ENCODE data around the gene PIK3IP1.
A peak's percentile ranks its signal among the peaks of the same experiment; 100 is the strongest.

PIK3IP1 gene

DNA sequence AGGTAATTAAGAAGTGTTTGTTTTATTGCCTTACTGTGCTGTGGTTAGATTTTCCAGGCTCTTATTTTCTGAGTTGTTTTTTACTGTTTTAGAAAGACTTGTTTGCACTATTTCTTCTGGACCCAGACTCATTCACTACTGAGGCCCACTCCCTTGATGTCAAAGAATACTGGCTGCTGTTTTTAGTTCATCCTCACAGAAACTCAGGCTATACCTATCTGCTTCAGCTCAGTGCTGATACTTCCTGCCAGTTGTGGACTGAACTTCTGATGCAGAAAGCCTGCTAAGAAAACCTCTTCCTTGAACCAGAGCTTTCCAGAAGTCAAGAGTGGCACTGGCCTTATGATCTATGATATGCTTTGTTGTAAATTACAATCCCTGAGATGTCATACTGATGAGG is 15.9 kb upstream of the PIK3IP1 start:
- no peak for DNase-seq (ENCODE audit: low spot score)

DNA sequence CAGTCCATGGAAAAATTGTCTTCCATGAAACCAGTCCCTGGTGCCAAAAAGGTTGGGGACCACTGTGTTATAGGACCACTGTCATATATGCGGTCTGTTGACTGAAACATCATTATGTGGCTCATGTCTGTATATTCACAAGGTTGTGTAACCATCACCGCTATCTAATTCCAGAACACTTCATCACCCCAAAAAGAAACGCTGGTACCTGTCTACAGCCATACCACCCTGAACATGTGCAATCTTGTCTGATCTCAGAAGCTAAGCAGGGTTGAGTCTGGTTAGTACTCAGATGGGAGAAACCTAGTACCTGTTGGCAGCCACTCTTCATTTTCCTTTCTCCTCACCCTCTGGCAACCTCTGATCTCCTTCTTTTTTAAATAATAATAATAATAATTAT is 12.9 kb upstream of the PIK3IP1 start:
- no peak for DNase-seq (ENCODE audit: low spot score)

DNA sequence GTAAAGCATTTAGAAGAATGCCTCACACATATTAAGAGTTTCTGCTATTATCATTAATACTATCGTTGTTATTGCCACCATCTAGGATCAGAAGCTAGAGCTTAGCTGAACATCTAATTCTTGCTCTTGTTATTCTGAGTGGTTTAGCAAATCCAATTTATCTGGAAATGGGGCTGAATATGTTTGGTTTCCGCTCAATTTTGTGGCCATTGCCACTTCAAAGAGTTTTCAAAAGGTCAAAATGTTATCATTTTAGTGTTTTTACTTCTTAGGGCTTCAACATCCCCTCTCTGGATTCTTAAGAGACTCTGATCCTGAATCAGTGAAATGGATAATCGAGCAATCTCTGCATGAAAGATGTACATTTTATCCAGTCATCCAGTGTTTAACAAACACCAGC is 10.2 kb upstream of the PIK3IP1 start:
- DNase-seq (ENCODE audit: low spot score), result no peak

DNA sequence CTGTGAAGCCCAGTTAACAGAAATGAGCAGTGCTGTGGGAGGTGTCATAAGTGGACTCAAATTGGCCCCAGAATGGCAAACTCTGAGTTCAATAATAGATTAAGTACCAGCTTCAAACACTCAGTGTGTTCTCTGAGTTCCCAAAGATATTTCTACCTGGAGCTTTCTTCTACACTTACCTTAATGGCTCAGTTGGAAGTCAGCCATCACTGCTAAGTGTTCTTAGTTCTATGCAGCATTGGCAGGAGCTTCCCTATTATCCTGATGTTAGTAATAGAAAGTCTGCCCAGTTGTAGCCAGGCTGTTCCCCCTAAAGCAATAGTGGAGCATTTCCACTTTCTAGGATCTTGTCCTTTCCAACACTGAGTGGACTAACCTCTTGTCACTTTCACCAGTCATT is 9.7 kb upstream of the PIK3IP1 start:
- DNase-seq (ENCODE audit: low spot score), result no peak

DNA sequence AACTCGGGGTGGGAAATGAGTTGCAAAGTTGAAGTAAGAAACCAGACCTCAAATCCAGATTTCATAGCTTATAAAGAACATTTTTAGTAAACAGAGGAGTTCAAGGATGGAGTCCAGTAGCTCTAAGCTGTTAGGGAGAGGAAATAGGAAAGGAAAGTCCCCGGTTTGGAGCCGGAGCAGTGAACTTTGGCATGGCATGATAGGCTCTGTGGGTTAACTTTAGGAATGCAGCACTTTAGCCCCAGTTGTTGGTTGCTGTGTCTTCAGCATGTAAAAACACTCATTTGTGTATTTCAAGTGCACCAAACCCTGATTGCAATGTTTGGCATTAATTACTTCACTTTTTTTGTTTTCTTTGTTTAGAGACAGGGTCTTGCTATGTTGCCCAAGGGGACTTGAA is 8.6 kb upstream of the PIK3IP1 start:
- no peak for DNase-seq (ENCODE audit: low spot score)

DNA sequence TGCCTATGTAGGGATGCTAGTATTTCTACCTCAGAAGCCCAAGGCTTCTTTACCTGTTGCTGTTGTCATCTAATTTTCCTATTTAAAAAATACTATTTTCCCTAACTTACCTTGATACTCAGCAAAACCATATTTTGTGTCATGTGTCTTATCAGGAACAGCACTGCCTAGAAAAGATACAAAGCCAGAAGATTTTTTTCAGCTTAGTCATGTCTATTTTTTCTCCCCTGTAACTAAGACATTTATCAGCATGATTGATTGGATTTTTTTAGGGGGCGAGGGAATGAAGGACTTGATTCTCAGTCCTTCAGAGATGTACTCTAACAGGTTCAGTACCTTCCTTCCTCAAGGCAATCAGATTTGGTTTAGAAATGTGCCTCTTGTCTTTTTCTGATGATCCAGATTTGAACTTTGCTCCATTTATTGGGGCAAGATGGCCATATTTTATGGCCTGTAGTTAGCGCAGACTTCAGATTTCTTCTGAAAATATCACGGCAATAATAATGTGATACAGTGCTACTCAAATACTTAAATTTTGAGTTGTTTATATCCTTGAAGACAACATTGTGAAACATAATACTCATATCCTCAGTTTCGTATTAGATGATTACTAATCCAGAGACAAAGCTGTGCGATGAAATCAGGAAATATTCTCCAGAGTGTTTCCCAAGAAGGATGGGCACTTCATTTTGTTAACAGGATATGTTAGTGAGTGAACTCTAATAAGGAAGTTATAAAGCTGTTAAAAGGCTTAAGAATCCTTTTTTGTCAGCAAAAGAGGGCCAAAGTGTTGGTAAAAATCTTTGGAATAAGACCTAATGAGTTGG is 3.8 kb upstream of the PIK3IP1 start:
- DNase-seq (ENCODE audit: low spot score), result peak; percentile 60

DNA sequence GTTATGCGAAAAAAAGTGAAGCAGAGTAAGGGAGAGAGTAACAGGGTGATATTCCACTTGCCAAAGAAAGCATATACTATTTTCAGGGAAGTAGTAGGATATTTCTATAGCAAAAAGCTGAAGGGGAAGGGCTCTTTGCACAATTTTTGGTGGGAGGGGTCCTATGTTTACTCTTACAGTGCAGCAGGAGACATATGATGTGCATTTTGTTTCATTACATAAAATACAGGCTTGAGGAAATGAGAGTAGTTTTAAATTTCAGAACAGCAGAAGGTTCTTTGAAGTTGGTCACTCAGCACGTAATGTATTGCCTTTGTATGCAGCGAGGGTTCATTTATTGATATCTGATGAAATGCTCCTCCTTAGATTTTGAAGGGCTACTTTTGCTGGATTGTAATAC is 3.1 kb upstream of the PIK3IP1 start:
- DNase-seq (ENCODE audit: low spot score), result no peak

DNA sequence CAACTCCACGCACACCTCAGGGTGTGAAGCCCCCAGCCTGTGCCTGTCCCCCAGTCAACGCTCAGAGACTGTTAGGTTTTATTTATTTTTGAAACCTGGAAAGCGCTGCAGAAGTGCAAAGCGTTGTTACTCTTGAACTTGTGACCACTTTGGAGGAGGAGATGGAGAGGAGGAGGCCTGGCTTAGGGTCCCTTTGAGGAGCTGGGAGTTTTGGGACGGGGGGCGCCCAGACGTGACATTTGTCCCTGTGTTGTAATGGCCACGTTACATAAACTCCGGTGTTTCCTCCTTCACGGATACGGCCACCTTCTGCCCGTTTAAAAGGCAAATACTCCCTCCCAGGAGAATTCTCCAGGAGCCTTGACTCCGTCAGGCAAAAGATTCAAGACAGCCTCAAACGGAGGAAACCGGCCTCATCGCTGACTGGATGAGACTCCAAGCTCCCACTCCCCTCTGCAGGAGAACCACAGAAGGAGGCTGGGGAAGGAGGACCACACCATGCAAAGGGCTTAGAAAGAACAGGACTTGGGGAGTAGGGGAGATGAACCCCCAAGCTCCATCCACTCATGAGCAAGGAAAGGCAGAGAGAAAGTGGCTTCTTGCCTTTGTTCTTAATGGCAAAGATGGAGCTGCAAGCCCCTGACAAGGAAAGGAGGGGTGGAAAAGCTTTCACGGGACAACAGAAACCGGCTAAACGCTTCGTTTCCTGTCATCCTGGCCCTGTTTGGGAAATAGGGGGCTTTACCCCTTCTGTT is 630 bp downstream of the PIK3IP1 start:
- DNase-seq (ENCODE audit: low spot score), result peak; percentile 36

DNA sequence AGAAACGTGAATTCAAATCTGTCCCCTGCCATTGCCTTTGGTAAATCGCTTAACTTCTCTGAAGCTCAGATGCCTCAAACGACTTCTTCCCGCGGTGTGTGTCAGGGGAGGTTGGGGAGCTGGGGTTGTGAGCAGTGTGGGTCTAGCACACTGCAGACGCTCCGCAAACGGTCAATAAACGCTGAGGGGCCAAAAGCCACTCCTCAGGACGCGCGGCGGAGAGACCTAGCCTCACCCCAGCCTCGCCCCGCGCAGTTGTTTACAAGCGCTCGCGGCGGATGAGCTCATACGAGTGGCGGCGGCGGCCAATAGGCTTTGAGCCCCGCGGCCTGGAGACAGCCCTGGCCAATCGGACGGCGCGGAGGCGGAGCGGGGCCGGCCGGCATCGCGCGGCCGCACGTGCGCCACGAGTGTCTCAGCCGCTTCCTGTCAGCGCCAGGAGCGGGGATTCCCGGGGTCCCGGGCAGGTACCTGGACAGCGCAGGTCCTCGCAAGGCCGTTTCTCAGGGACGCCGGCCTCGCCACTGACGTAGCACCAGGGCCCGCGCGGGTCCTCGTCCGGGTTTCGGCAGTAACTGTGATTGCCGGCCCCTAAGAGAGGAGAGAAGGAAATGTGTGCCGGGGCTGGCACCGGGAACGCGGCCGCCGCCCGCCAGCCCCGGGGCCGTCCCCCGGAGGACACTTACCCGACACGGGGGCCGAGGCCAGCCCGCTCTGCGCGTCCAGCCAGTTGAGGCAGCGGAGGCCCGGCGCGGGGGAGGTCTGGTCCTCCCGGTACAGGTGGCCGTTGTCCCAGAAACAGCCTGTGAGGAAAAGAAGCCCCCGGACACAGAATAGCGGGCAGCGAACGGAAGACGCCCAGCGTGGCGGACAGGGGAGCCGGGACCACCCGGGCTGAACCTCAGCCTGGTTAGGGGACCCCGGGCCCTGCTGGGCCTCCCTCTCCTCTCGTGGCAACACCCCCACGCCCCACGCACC is 1.5 kb downstream of the PIK3IP1 start:
- peak; percentile 99 for DNase-seq (ENCODE audit: low spot score)

DNA sequence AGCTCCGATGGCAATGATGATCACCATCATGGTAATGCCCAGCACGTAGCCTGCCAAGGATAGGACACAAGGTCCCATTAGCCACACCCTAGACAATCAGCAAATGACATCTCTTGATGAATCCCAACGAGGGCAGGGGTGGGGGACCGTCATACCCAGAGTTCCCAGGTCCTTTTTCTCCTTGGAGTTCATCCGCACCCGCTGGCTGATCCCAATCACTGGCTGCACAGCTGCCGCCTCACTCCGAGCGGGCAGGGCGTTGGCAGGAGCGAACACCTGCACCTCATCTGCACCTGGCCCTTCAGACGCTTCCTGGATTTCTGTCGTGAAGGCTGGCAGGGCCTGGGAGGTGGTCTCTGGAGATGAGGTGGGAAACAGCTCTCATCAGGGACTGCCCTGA is 2.9 kb downstream of the PIK3IP1 start:
- no peak for DNase-seq (ENCODE audit: low spot score)

DNA sequence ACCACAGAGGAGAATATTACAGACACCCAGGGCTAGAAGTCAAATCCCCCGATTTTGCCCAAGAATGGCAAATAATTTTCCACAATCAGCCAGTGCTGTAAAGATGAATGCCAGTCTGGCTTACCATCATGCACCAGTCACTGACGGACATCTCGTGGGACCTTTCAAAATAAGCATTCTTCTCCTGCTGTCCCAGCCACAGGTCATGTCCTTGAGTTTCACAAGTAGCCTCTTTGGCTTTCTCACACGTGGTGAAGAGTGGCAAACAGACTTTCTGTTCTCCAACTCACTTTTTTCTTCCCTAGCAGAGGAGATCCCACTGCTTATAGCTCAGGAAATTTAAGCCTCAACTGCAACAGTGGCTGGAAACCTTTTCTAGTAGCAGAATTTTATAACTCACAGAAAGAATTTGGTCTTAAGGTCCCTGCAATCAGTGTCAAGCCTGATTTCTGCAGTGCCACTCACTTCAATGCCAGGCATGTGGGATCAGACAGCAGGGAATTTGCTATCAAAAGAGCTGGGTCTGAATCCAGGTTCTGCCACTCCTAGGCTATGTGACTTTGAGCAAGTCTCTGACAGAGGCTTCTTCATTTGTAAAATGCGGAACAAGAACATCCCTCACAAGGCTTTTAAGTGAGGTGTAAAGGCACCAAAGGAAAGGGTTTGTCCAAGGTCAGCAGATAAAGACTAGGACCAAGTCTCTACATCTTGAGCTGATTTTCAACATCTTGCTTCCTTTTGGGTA is 3.6 kb downstream of the PIK3IP1 start:
- DNase-seq (ENCODE audit: low spot score), result no peak

DNA sequence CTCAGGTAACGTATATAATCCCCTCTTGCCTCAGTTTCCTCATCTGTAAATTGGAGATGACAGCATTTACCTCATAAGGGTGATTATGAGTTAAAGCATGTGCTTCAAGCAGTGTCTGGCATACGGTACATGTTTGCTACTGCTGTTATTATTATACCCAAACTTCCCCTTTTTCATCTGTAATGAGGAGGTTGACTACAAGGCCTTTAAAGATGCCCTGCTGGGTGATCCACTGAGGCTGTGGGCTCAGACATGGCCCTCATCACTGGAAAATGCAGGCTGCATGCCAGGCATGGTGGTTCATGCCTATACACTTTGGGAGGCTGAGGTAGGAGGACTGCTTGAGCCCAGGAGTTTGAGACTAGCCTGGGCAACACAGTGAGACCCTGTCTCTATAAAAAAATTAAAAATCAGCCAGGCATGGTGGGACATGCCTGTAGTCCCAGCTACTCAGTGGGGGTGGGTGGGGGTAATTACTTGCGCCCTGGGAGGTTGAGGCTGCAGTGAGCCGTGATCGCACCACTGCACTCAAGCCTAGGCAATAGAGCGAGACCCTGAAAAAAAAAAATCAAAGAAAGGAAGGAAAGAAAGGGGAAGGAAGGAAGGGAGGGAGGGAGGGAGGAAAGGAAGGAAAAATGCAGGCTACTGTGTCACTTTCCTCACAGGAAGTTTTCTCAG is 4.3 kb downstream of the PIK3IP1 start:
- DNase-seq (ENCODE audit: low spot score), result no peak

DNA sequence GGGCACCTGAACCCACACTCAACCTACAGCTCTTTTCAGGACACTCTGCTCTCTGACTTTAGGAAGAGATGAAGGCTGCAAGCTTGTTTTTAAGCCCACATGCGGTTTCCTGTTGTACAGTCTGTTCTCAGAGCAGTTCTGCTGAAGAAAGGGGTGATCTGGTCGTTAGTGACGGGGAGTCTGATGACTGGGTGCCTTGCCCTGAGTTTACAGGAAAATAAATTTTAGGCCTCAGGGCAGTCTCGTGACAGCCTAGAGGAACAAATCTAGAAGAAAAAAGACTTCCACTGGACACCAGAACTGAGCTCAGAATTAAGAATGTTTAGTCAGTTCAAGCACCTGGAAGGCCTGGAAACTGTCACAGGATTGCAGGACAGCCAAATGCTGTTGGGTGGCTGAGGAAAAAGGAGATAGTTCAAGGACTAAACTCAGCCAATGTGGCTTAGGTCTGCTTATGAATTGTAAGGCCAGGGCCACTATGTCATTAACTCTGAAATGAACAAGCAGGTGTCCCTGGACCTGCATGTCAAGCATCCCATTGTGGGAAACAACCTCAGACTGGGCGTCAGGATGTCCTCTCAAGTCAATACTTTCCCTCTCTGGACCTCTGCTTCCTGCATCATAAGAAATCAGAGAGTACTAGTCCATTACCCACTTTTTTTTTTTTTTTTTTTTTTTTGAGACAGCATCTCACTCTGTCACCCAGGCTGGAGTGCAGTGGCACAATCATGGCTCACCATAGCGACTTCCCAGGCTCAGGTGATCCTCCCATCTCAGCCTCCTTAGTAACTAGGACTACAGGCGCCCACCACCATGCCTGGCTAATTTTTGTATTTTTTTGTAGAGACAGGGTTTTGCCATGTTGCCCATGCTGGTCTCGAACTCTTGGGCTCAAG is 5.7 kb downstream of the PIK3IP1 start:
- DNase-seq (ENCODE audit: low spot score), result no peak

DNA sequence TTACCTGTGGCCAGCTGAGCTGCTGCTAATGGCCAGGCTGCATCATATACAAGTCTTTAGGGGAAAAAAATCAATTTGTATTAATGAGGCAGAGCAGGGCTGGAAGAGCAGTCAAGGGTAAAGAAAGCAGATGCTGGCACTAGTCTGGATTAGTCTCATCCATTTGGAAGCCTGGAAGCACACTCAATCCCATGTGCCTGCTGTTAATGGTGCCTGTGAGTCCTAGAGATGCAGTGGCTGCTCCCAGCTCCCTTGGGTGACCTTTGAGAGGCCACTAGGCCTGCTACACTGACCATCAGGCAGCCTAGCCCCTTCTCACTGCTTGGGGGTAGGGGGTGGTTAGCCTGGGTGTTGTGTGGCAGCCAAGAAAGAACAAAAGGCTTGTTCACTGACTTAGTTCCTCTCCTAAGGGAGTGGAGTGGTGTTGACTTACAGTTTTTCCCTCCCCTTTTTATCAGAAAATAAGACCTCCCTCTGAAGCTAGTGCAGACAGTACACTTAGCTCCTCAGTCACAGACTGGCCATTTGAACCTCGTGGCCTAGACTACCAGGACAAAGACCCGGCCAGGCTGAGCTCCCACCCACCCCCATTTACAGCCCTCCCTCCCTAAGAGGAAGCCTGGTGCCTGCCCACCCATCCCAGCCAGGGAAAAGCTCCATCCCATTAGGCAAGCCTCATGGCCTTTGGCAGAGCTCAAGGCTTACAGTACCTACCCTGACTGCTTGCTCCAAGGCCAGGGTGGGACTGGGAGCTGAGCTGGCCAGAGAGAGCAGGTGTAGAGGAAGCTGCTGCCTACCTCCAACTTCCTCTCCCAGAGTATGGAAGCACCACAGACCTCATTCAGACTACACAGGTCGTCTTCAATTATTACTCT is 7.8 kb downstream of the PIK3IP1 start:
- no peak for DNase-seq (ENCODE audit: low spot score)

DNA sequence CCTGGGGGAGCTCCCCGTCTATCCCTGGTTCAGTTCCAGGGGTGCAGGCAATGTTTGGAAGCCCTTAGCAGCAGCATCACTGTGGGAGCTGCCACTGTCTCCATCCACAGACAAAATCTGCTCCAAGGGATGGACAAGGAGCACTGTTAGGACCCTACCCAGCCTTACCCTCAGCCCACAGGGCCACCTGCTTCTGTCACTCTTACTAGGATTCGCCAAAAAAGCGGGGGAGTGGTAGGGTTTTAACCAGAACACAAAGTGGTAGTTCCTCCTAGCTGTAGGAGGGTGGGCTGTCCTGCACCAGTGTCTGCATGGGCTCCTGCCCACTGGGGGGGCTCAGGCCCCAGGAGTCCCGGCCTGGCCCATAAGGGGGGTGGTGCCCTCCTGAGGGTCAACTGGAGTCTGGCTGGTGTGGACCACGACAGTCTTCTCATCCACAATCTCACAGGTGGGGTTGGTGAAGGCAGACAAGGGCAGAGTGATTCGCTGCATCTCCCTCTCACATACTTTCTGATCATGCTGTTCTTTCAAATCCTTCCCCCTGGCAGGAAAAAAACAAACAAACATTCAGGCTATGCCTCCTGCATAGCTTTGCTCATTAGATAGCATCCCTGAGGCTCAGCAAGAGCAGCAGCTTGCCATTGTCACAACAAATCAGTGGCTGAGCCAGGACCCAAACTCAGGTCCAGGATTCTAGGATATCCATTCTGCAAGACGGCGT is 9.4 kb downstream of the PIK3IP1 start:
- DNase-seq (ENCODE audit: low spot score), result no peak

DNA sequence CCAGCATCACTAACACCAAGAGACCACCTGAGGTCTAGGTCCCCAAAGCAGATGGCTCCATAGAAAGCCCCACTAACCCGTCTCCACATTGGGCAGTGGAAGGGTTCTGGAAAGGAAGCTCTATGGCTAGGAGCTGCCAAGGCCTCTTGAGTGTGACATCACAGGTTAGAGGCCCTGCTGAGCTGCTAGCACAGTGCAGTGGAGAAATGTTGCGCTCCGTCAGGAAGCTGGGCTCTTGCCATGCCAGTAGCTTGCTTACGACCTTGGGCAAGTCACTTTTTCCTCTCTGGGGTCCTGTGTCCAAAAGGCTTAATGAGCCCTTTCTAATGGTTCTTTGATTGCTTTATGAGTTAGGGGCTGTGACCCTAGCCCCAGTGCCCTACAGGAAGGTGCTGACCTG is 10.6 kb downstream of the PIK3IP1 start:
- DNase-seq (ENCODE audit: low spot score), result no peak

DNA sequence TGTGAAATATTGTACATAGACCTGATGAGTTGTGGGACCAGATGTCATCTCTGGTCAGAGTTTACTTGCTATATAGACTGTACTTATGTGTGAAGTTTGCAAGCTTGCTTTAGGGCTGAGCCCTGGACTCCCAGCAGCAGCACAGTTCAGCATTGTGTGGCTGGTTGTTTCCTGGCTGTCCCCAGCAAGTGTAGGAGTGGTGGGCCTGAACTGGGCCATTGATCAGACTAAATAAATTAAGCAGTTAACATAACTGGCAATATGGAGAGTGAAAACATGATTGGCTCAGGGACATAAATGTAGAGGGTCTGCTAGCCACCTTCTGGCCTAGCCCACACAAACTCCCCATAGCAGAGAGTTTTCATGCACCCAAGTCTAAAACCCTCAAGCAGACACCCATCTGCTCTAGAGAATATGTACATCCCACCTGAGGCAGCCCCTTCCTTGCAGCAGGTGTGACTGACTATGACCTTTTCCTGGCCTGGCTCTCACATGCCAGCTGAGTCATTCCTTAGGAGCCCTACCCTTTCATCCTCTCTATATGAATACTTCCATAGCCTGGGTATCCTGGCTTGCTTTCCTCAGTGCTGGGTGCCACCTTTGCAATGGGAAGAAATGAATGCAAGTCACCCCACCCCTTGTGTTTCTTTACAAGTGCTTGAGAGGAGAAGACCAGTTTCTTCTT is 12.3 kb downstream of the PIK3IP1 start:
- no peak for DNase-seq (ENCODE audit: low spot score)

DNA sequence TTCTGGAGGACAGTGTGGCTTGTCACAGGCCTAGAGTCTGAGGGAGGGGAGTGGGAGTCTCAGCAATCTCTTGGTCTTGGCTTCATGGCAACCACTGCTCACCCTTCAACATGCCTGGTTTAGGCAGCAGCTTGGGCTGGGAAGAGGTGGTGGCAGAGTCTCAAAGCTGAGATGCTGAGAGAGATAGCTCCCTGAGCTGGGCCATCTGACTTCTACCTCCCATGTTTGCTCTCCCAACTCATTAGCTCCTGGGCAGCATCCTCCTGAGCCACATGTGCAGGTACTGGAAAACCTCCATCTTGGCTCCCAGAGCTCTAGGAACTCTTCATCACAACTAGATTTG is 13.0 kb downstream of the PIK3IP1 start:
- no peak for DNase-seq (ENCODE audit: low spot score)

Data from GM03348 (cell line).